GM23248 (cell line): ENCODE data around the gene MEGF6.

Source experiments
- EZH2 ChIP-seq: fragments of 200-600 bp; sonication (generic); IDR thresholded peaks from 2 replicates; pipeline ENCODE4 v1.6.1; 2018; ENCODE audit warnings: antibody characterized with exemption, mild to moderate bottlenecking; ENCODE audit not compliant: insufficient read depth, poor library complexity, severe bottlenecking
- EZH2phosphoT487 ChIP-seq: fragments of 200-600 bp; sonication (generic); IDR thresholded peaks from 2 replicates; pipeline ENCODE4 v1.6.1; 2018; ENCODE audit warnings: antibody characterized with exemption, moderate library complexity, mild to moderate bottlenecking, low read depth; ENCODE audit not compliant: insufficient read depth

DNA sequence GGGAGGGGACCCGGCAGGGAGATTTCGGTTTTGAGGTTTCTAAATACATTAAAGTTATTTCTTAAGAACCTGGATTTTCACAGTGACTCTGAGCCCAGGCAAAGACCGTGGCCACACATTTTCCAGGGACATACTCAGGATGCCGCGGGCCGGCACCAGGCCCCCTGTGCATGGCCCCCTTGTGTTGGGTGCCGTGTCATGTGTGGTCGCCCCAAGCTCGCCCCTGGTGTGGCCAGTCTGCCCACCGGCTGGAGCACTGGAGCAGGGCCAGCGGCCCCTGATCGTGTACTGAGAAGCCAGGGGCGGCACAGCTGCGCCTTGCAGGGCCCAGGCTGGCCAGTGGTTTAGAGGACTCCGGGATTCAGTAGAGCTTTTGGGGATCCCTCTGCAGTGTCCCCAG lies 130.3 kb downstream of the MEGF6 start:
- TF ChIP-seq EZH2phosphoT487 = no peak
- TF ChIP-seq EZH2 = no peak
